ENCODE data around the gene CYB561D1. TPM values are rescaled to one million over a fixed set of nuclear protein-coding genes. Genes with fewer than 3 reads are reported as not detected.

Gene CYB561D1
- polyA plus RNA-seq, 1 donor (not counting 4 experiments of a cell fraction or from before 2014, with no cell fraction given), result 4.9 TPM

- no peak for TF ChIP-seq EZH2 (IDR thresholded peaks at IDR 0.05; ENCODE audit: low read length)
- TF ChIP-seq, protein P1, sequence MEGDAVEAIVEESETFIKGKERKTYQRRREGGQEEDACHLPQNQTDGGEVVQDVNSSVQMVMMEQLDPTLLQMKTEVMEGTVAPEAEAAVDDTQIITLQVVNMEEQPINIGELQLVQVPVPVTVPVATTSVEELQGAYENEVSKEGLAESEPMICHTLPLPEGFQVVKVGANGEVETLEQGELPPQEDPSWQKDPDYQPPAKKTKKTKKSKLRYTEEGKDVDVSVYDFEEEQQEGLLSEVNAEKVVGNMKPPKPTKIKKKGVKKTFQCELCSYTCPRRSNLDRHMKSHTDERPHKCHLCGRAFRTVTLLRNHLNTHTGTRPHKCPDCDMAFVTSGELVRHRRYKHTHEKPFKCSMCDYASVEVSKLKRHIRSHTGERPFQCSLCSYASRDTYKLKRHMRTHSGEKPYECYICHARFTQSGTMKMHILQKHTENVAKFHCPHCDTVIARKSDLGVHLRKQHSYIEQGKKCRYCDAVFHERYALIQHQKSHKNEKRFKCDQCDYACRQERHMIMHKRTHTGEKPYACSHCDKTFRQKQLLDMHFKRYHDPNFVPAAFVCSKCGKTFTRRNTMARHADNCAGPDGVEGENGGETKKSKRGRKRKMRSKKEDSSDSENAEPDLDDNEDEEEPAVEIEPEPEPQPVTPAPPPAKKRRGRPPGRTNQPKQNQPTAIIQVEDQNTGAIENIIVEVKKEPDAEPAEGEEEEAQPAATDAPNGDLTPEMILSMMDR (optimal IDR thresholded peaks at IDR 0.05 in 1 of 3, IDR thresholded peaks at IDR 0.05 in 1 of 3, conservative IDR thresholded peaks at IDR 0.05 in 1 of 3; ENCODE audit: extremely low read depth in 1 of 3, insufficient read depth in 2 of 3, low read length in 3 of 3), result no peak
- dilution Hi-C loops (cut with MboI; ENCODE audit: extremely low pct_ligation_motif_present, low sequenced_read_pairs), result no loop called here
- no peak for DNase-seq (ENCODE audit: low read depth, low spot score)
- Histone ChIP-seq H3K9me3 (ENCODE audit: control insufficient read depth, low read depth, low read length) (no peaks in the 10 kb centered on the region), H2AFZ (ENCODE audit: control insufficient read depth, low read length) (peak overlapping the region; percentile 22), H3K9ac (ENCODE audit: control insufficient read depth, extremely low read depth, insufficient read depth, low read length) (peak overlapping the region; percentile 98), H3K4me2 (ENCODE audit: control insufficient read depth, extremely low read depth, insufficient read depth, low read depth, low read length) (peak overlapping the region; percentile 98), H3K27me3 (ENCODE audit: control insufficient read depth, extremely low read depth, insufficient read depth, low read length) (no peaks in the 10 kb centered on the region), H4K20me1 (ENCODE audit: control insufficient read depth, extremely low read depth, insufficient read depth, low read length) (peaks cover 17% of the 10 kb centered on the region), H3K36me3 (ENCODE audit: control insufficient read depth in 2 of 2, extremely low read depth in 1 of 2, insufficient read depth in 2 of 2, low read length in 2 of 2) (peaks cover 0 to 3% of the 10 kb centered on the region in 2 experiments), H3K27ac (ENCODE audit: control insufficient read depth, insufficient read depth, low read length) (peak overlapping the region; percentile 96), H3K79me2 (ENCODE audit: control insufficient read depth, insufficient read depth, low read length) (peaks cover 59% of the 10 kb centered on the region), H3K4me1 (ENCODE audit: control insufficient read depth, extremely low read depth, insufficient read depth, low read length) (peaks cover 14% of the 10 kb centered on the region), H3K9me1 (ENCODE audit: control insufficient read depth, extremely low read depth, insufficient read depth, low read length) (no peaks in the 10 kb centered on the region), H3K4me3 (ENCODE audit: control insufficient read depth in 2 of 3, extremely low read depth in 1 of 3, insufficient read depth in 2 of 3, low read depth in 1 of 3, low read length in 3 of 3) (peak overlapping the region; percentile 83 to 97 (median 88))
- no peak for FAIRE-seq
These were observed 53.8 kb downstream of the CYB561D1 start for GRCh38 chr1:109547463-109548320.

DNA sequence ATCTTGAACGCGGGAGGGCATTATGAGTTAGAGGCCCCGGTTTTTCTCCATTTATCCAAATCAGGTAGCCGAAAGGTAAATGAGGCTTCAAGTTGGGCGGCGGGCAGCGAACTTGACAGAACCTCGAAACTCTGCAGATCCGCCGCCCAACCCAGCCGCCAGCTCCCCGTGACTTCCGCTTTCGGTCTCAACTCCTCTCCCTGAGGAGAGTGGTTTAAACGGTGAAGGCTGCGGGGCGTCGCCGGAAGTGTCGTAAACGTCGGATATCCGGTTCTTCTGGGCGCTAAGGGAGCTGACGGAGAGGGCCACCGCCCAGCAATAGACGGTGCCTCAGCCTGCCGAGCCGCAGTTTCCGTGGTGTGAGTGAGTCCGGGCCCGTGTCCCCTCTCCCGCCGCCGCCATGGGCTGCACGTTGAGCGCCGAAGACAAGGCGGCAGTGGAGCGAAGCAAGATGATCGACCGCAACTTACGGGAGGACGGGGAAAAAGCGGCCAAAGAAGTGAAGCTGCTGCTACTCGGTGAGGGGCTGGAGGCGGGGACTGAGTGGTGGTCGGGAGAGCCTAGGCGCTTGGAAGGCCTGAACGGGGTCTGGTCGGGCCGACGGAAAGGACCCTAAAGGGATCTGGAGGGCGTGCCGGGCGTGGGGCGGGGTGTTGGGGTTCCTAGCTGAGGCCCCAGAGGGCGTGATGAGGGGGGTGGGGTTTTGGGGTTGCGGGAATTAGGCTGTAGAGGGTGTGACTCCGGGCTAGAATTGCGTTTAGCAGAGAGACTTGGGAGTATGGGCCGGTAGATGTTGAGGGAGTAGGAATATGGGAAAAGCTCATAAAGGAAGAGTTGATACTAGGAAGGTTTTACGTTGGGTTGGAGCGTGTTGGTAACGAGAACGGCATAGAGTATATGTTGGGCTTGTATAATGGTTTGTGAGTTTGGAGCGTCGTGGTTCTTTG, 54.7 kb downstream of the CYB561D1 start, which contains the start of gene GNAI3:
TSS of gene GNAI3 (plus strand) at position 295 of the 947 bp plus-strand sequence. CDS start at position 401, 106 bp downstream.
- H3K9me1 ChIP-seq (ENCODE audit: control insufficient read depth, extremely low read depth, insufficient read depth, low read length), result no peaks in the 10 kb centered on the region
- H4K20me1 ChIP-seq (ENCODE audit: control insufficient read depth, extremely low read depth, insufficient read depth, low read length), result peaks cover 17% of the 10 kb centered on the region
- no peaks in the 10 kb centered on the region for H3K27me3 ChIP-seq (ENCODE audit: control insufficient read depth, extremely low read depth, insufficient read depth, low read length)
- H3K4me2 ChIP-seq (ENCODE audit: control insufficient read depth, extremely low read depth, insufficient read depth, low read depth, low read length), result peak within 1 kb of the TSS; percentile 98
- peak within 1 kb of the TSS; percentile 96 for H3K27ac ChIP-seq (ENCODE audit: control insufficient read depth, insufficient read depth, low read length)
- dilution Hi-C loops (cut with MboI; ENCODE audit: extremely low pct_ligation_motif_present, low sequenced_read_pairs), result no loop called here
- no peak for FAIRE-seq
- H3K9ac ChIP-seq (ENCODE audit: control insufficient read depth, extremely low read depth, insufficient read depth, low read length), result peak within 1 kb of the TSS; percentile 98
- peak within 1 kb of the TSS; percentile 83 to 97 (median 88) for H3K4me3 ChIP-seq (ENCODE audit: control insufficient read depth in 2 of 3, extremely low read depth in 1 of 3, insufficient read depth in 2 of 3, low read depth in 1 of 3, low read length in 3 of 3)
- H3K36me3 ChIP-seq (ENCODE audit: control insufficient read depth in 2 of 2, extremely low read depth in 1 of 2, insufficient read depth in 2 of 2, low read length in 2 of 2), result peaks cover 0 to 3% of the 10 kb centered on the region in 2 experiments
- TF ChIP-seq EZH2 (IDR thresholded peaks at IDR 0.05; ENCODE audit: low read length), result no peak
- TF ChIP-seq, protein P1 (optimal IDR thresholded peaks at IDR 0.05 in 1 of 3, IDR thresholded peaks at IDR 0.05 in 1 of 3, conservative IDR thresholded peaks at IDR 0.05 in 1 of 3; ENCODE audit: extremely low read depth in 1 of 3, insufficient read depth in 2 of 3, low read length in 3 of 3), result no peak
- H2AFZ ChIP-seq (ENCODE audit: control insufficient read depth, low read length), result peak within 1 kb of the TSS; percentile 95
- peaks cover 68% of the 10 kb centered on the region for H3K79me2 ChIP-seq (ENCODE audit: control insufficient read depth, insufficient read depth, low read length)
- H3K9me3 ChIP-seq (ENCODE audit: control insufficient read depth, low read depth, low read length), result no peaks in the 10 kb centered on the region
- DNase-seq (ENCODE audit: low read depth, low spot score), result peak; percentile 59
- H3K4me1 ChIP-seq (ENCODE audit: control insufficient read depth, extremely low read depth, insufficient read depth, low read length), result peaks cover 14% of the 10 kb centered on the region

Other genes with a start within 250 kb of the CYB561D1 start
- gene CELSR2, start 244.6 kb upstream of the CYB561D1 start, polyA plus RNA-seq, result 7.3 to 13.7 TPM (median 12.6 TPM) in 3 replicates
- gene PSRC1, start 210.9 kb upstream of the CYB561D1 start, polyA plus RNA-seq, result 2.9 to 10.2 TPM (median 9.4 TPM) in 3 replicates
- gene MYBPHL, start 187.1 kb upstream of the CYB561D1 start, polyA plus RNA-seq, result 0.68 to 1.1 TPM (median 0.85 TPM) in 3 replicates
- 1.3 to 2.8 TPM (median 1.6 TPM) in 3 replicates for gene SORT1, start 96.2 kb upstream of the CYB561D1 start, polyA plus RNA-seq
- 111 to 150 TPM (median 131 TPM) in 3 replicates for gene PSMA5, start 67.6 kb upstream of the CYB561D1 start, polyA plus RNA-seq
- gene SYPL2, start 27.5 kb upstream of the CYB561D1 start, polyA plus RNA-seq, result not detected in 3 replicates
- 1.2 to 2.0 TPM (median 1.5 TPM) in 3 replicates for gene ATXN7L2, start 10.2 kb upstream of the CYB561D1 start, polyA plus RNA-seq
- 0.20 to 0.26 TPM (median 0.24 TPM) in 3 replicates for gene AMIGO1, start 15.6 kb downstream of the CYB561D1 start, polyA plus RNA-seq
- gene GPR61, start 45.8 kb downstream of the CYB561D1 start, polyA plus RNA-seq, result 0.12 to 0.17 TPM in 2 of 3 replicates, not detected in the other
- gene GNAI3, start 54.5 kb downstream of the CYB561D1 start, polyA plus RNA-seq, result 8.3 to 14.1 TPM (median 10.3 TPM) in 3 replicates
- 0.17 to 0.23 TPM in 2 of 3 replicates, not detected in the other for gene GNAT2, start 125.5 kb downstream of the CYB561D1 start, polyA plus RNA-seq
- gene AMPD2, start 125.7 kb downstream of the CYB561D1 start, polyA plus RNA-seq, result 17.6 to 23.6 TPM (median 21.4 TPM) in 3 replicates
- gene GSTM4, start 162.0 kb downstream of the CYB561D1 start, polyA plus RNA-seq, result 13.3 to 15.9 TPM (median 14.1 TPM) in 3 replicates
- 11.1 to 14.9 TPM (median 14.7 TPM) in 3 replicates for gene GSTM2, start 174.0 kb downstream of the CYB561D1 start, polyA plus RNA-seq
- 11.2 to 18.2 TPM (median 13.5 TPM) in 3 replicates for gene GSTM1, start 193.7 kb downstream of the CYB561D1 start, polyA plus RNA-seq
- gene GSTM5, start 218.2 kb downstream of the CYB561D1 start, polyA plus RNA-seq, result not detected in 3 replicates
- gene GSTM3, start 246.9 kb downstream of the CYB561D1 start, polyA plus RNA-seq, result 113 to 158 TPM (median 115 TPM) in 3 replicates

All from keratinocyte (primary cell).